WTC11 (cell line): ENCODE measurements around the gene CPNE5. TPM values are rescaled to one million over a fixed set of nuclear protein-coding genes. Genes with fewer than 3 reads are reported as not detected.
A peak's percentile ranks its signal among the peaks of the same experiment; 100 is the strongest.

Experiments
- ATAC-seq: fragments of 200-7000 bp; cut with Tn5 transposase; 2 replicates; pipeline ENCODE4 v1.10.0; 2021; ENCODE audit warnings: mild to moderate bottlenecking, moderate library complexity
- CTCF ChIA-PET: fragments of 300-600 bp; sonication (Branson Sonifier 250); formaldehyde crosslinking; loops from one replicate; lab custom pipeline; 2021; ENCODE audit warnings: antibody characterized with exemption; lab: Charles Lee
- POLR2A ChIA-PET: fragments of 350-600 bp; sonication (Branson Sonifier 250); formaldehyde crosslinking; loops from one replicate; lab custom pipeline; 2021; ENCODE audit warnings: antibody characterized with exemption; lab: Charles Lee
- DNase-seq: peaks from one replicate; pipeline ENCODE4 v3.0.0; 2021; ENCODE audit warnings: low spot score
- H3K27ac Mint-ChIP-seq: 2 replicates; pipeline ENCODE4 v1.8.0; 2021; ENCODE audit warnings: mixed read lengths
- H3K27me3 Mint-ChIP-seq: 2 replicates; pipeline ENCODE4 v1.8.0; 2021; ENCODE audit warnings: low read depth, mild to moderate bottlenecking, moderate library complexity, mixed read lengths
- H3K36me3 Mint-ChIP-seq: 2 replicates; pipeline ENCODE4 v1.8.0; 2021; ENCODE audit warnings: mixed read lengths
- H3K4me1 Mint-ChIP-seq: 2 replicates; pipeline ENCODE4 v1.8.0; 2022; ENCODE audit warnings: mixed read lengths
- H3K4me3 Mint-ChIP-seq: 2 replicates; pipeline ENCODE4 v1.8.0; 2021; ENCODE audit warnings: mild to moderate bottlenecking, moderate library complexity, mixed read lengths
- H3K9me3 Mint-ChIP-seq: 2 replicates; pipeline ENCODE4 v1.8.0; 2021; ENCODE audit warnings: mixed read lengths
- ATF1 ChIP-seq: sonication (generic); formaldehyde crosslinking; IDR thresholded peaks from 2 replicates; pipeline ENCODE4 v1.8.1; 2023; ENCODE audit warnings: mild to moderate bottlenecking, moderate library complexity, missing genetic modification reagents
- CBFB ChIP-seq: sonication (generic); formaldehyde crosslinking; IDR thresholded peaks from 2 replicates; pipeline ENCODE4 v1.8.1; 2022; ENCODE audit warnings: mild to moderate bottlenecking, low read depth, missing genetic modification reagents
- CREM ChIP-seq: sonication (generic); formaldehyde crosslinking; IDR thresholded peaks from 2 replicates; pipeline ENCODE4 v1.8.1; 2022; ENCODE audit warnings: mild to moderate bottlenecking, missing genetic modification reagents, moderate library complexity
- E2F1 ChIP-seq: sonication (generic); formaldehyde crosslinking; IDR thresholded peaks from 2 replicates; pipeline ENCODE4 v1.8.0; 2022; ENCODE audit warnings: mild to moderate bottlenecking, missing genetic modification reagents
- E2F5 ChIP-seq: sonication (generic); formaldehyde crosslinking; IDR thresholded peaks from 2 replicates; pipeline ENCODE4 v1.8.1; 2022; ENCODE audit warnings: mild to moderate bottlenecking, moderate library complexity, missing genetic modification reagents
- ETV6 ChIP-seq: sonication (generic); formaldehyde crosslinking; IDR thresholded peaks from 2 replicates; pipeline ENCODE4 v1.8.1; 2022; ENCODE audit warnings: mild to moderate bottlenecking, missing genetic modification reagents
- FOXJ3 ChIP-seq: sonication (generic); formaldehyde crosslinking; IDR thresholded peaks from 2 replicates; pipeline ENCODE4 v1.9.0; 2021; ENCODE audit warnings: missing genetic modification reagents, mild to moderate bottlenecking, borderline replicate concordance
- FOXK1 ChIP-seq: sonication (generic); formaldehyde crosslinking; IDR thresholded peaks from 2 replicates; pipeline ENCODE4 v1.8.0; 2022; ENCODE audit warnings: mild to moderate bottlenecking, moderate library complexity, missing genetic modification reagents
- GRHL2 ChIP-seq: fragments of 250-450 bp; sonication (Bioruptor Pico); IDR thresholded peaks from 2 replicates; pipeline ENCODE4 v1.8.0; 2022; ENCODE audit warnings: mild to moderate bottlenecking, moderate library complexity; ENCODE audit not compliant: insufficient replicate concordance, severe bottlenecking
- JUN ChIP-seq: sonication (generic); formaldehyde crosslinking; IDR thresholded peaks from 2 replicates; pipeline ENCODE4 v1.8.0; 2023; ENCODE audit warnings: mild to moderate bottlenecking, missing genetic modification reagents
- NR3C1 ChIP-seq: sonication (generic); formaldehyde crosslinking; conservative IDR thresholded peaks from 2 replicates; pipeline ENCODE4 v1.8.1; 2023; ENCODE audit warnings: low read depth, mild to moderate bottlenecking, missing genetic modification reagents
- RORB ChIP-seq: fragments of 250-450 bp; sonication (Bioruptor Pico); IDR thresholded peaks from 2 replicates; pipeline ENCODE4 v1.9.0; 2021; ENCODE audit warnings: mild to moderate bottlenecking
- SMAD4 ChIP-seq: sonication (generic); formaldehyde crosslinking; IDR thresholded peaks from 2 replicates; pipeline ENCODE4 v1.8.0; 2022; ENCODE audit warnings: mild to moderate bottlenecking, missing genetic modification reagents
- SOX15 ChIP-seq: fragments of 250-450 bp; sonication (Bioruptor Pico); IDR thresholded peaks from 2 replicates; pipeline ENCODE4 v1.9.0; 2021; ENCODE audit warnings: mild to moderate bottlenecking
- ZBTB21 ChIP-seq: sonication (generic); formaldehyde crosslinking; IDR thresholded peaks from 2 replicates; pipeline ENCODE4 v1.8.1; 2023; ENCODE audit warnings: mild to moderate bottlenecking, missing genetic modification reagents, borderline replicate concordance
- ZNF396 ChIP-seq: fragments of 250-450 bp; sonication (Bioruptor Pico); IDR thresholded peaks from 2 replicates; pipeline ENCODE4 v1.8.0; 2021; ENCODE audit warnings: mild to moderate bottlenecking, moderate library complexity, borderline replicate concordance
- ZSCAN18 ChIP-seq: fragments of 250-450 bp; sonication (Bioruptor Pico); IDR thresholded peaks from 2 replicates; pipeline ENCODE4 v2.1.2; 2022; ENCODE audit warnings: mild to moderate bottlenecking, moderate library complexity
- total RNA-seq: library from RNA; stranded (reverse); gene quantifications from 3 replicates; pipeline ENCODE4 v1.2.3, GENCODE V29; 2021
- TF ChIP-seq, protein P1 (sequence below): sonication (generic); formaldehyde crosslinking; IDR thresholded peaks from 2 replicates; pipeline ENCODE4 v1.8.1; 2023; ENCODE audit warnings: mild to moderate bottlenecking, missing genetic modification reagents
- TF ChIP-seq, protein P2 (sequence below): sonication (generic); formaldehyde crosslinking; IDR thresholded peaks from 2 replicates; pipeline ENCODE4 v1.8.1; 2022; ENCODE audit warnings: missing genetic modification reagents, borderline replicate concordance

The CPNE5 gene
- total RNA-seq, 1 experiment from 2014 or later, result 0.44 TPM

- peaks cover 31% of the 10 kb centered on the region for H3K4me1 Mint-ChIP-seq
- TF ChIP-seq ZSCAN18 (CRISPR knock-in tag), result no peak
- TF ChIP-seq, protein P1, sequence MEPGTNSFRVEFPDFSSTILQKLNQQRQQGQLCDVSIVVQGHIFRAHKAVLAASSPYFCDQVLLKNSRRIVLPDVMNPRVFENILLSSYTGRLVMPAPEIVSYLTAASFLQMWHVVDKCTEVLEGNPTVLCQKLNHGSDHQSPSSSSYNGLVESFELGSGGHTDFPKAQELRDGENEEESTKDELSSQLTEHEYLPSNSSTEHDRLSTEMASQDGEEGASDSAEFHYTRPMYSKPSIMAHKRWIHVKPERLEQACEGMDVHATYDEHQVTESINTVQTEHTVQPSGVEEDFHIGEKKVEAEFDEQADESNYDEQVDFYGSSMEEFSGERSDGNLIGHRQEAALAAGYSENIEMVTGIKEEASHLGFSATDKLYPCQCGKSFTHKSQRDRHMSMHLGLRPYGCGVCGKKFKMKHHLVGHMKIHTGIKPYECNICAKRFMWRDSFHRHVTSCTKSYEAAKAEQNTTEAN (CRISPR knock-in tag), result no peak
- no peak for TF ChIP-seq CREM (CRISPR knock-in tag)
- no peak for TF ChIP-seq ATF1 (CRISPR knock-in tag)
- no peak for TF ChIP-seq E2F5 (CRISPR knock-in tag)
- no peak for TF ChIP-seq ETV6
- TF ChIP-seq, protein P2, sequence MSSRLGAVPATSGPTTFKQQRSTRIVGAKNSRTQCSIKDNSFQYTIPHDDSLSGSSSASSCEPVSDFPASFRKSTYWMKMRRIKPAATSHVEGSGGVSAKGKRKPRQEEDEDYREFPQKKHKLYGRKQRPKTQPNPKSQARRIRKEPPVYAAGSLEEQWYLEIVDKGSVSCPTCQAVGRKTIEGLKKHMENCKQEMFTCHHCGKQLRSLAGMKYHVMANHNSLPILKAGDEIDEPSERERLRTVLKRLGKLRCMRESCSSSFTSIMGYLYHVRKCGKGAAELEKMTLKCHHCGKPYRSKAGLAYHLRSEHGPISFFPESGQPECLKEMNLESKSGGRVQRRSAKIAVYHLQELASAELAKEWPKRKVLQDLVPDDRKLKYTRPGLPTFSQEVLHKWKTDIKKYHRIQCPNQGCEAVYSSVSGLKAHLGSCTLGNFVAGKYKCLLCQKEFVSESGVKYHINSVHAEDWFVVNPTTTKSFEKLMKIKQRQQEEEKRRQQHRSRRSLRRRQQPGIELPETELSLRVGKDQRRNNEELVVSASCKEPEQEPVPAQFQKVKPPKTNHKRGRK (CRISPR knock-in tag), result no peak
- no peak for TF ChIP-seq JUN (CRISPR knock-in tag)
- no peak for TF ChIP-seq E2F1 (CRISPR knock-in tag)
- ATAC-seq (no peak), DNase-seq (no peak)
- H3K9me3 Mint-ChIP-seq, result no peaks in the 10 kb centered on the region
- ChIA-PET CTCF (no interaction called here), POLR2A (no interaction called here)
- H3K27ac Mint-ChIP-seq, result no peak overlapping the region
- no peaks in the 10 kb centered on the region for H3K27me3 Mint-ChIP-seq
- H3K36me3 Mint-ChIP-seq, result peaks cover 67% of the 10 kb centered on the region
- H3K4me3 Mint-ChIP-seq, result no peak overlapping the region
These were observed 26.6 kb upstream of the CPNE5 start for GRCh38 chr6:36865835-36866234.

GRCh38 chr6:36863670-36864540, 24.7 kb upstream of the CPNE5 start:
- POLR2A ChIA-PET, result interaction anchor here (1.3 kb wide), 1 partner anchor 10 kb away, joined by 4 read pairs; the partner anchor contains the start of gene PPIL1
- CTCF ChIA-PET, result interaction anchor here (0.6 to 2.2 kb wide), 8 partner anchors 10 to 154 kb away, joined by 3 to 12 read pairs (median 4); partner anchors contain the start of gene PPIL1
- DNase-seq (no peak), ATAC-seq (no peak)
- Mint-ChIP-seq H3K36me3 (peaks cover 65% of the 10 kb centered on the region), H3K9me3 (no peaks in the 10 kb centered on the region), H3K27ac (peak overlapping the region; percentile 39; the same call in 1 of the 2 replicates), H3K27me3 (no peaks in the 10 kb centered on the region), H3K4me3 (no peak overlapping the region), H3K4me1 (peaks cover 44% of the 10 kb centered on the region)
- TF ChIP-seq ZBTB21 (CRISPR knock-in tag) (no peak), CBFB (CRISPR knock-in tag) (no peak), FOXJ3 (CRISPR knock-in tag) (no peak), ZNF396 (CRISPR knock-in tag) (no peak), GRHL2 (CRISPR knock-in tag) (no peak), RORB (CRISPR knock-in tag) (no peak), FOXK1 (CRISPR knock-in tag) (no peak), CREM (CRISPR knock-in tag) (no peak), SOX15 (CRISPR knock-in tag) (no peak), NR3C1 (CRISPR knock-in tag) (no peak), SMAD4 (CRISPR knock-in tag) (no peak)
